ENCODE data around the gene PAX2.

Gene PAX2

DNA sequence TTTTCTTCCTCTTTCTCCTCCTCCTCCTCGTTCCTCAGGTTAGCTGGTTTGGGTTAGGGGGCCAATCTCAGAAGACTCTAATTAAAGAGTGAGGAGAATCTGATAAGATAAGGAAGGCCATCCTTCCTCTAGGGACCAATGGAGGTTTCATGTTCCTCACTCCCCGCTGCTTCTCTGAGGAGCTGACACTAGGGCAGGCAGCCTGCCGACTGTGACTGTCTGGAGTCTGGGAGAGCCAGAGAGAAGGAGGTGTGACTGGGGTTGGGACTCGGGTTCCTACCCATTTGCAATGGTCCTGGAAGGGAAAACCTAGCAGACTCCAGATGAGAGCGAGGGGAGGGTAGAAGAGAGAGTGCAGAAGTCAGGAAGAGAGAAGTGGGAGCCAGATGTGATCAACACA lies 15.3 kb downstream of the PAX2 start:
- ATAC-seq: no peak

DNA sequence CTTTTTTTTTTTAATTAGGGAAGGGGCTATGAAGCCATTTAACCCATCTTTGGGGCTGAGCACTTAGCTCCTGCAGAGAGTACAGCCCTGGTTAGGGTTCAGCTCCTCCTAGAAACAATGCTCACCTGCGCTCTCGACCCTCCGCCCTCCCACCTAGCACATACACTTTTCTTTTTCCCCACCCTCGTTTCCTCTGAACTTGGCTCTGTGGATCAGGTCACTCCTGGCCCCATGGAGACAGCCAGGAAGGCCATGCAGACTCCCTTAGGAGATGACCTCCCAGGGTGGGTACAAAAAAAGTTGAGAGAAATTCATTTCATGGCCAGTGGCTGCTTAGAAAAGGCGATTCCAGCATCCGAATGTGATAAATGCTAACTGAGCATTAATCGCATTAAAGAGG lies 15.8 kb downstream of the PAX2 start:
- no peak for ATAC-seq

DNA sequence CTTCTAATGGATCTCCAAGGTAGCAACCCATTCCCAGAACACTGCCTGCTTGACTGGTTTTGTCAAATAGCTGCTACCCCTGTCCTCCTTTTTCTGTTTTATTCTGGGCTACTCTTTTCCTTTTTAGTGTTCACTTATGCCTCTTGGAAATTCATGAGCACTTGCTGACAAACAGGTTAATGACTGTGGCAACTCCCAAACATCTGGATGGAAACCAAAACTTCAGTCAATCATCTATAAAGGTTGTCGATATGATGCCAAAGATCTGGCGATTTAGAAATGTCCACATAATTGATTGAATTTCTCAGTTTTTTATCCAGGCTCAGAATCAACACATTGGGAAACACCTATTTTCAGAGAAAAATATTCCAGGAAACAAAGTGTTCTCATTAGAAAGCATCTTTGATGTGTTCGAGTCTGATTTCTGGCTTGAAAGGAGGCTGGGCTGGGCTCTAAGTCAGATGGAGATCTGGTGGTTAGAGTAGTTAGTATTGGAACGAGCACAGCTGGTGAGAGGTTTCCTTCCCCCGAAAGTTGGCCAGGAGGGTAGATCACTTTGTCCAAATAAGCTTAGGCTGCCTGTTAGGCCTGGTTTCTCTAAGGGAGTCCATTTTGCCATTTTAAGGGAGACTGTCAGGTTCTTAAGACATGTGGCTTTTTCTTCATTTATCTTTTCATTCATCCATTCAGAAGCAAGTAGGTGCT lies 17.8 kb downstream of the PAX2 start:
- no peak for ATAC-seq

DNA sequence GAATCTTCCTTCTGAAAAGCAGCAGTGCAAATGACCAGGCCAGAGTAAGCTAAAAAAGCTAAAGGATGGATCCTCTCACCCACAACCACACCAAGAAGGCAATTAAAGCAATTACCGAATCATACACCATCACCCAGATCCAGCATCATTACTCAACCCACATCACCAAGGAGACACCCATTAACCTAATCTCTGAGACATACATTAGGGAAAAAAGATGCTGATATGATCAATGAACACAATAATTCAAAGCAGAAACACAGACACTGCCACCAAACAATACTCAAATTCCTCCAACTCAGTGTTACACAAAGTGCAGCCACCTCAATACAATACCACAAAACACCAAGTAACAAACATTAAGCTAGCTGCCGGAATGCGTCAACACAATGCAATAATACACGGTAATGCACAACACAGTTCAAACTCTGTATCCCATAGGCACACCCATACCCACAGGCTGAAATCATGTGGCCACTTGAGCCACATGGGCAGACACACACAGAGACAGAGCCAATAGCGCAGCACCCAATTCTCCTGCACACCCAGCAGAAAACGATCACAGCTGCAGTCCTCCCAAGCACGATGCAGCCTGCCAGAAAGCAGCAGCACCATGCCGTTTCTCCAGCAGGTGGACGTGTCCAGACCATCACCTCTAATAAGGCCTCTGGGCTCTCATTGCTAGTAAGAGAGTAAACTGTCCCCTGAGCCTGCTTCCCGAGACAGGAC lies 21.5 kb downstream of the PAX2 start:
- ATAC-seq: no peak

DNA sequence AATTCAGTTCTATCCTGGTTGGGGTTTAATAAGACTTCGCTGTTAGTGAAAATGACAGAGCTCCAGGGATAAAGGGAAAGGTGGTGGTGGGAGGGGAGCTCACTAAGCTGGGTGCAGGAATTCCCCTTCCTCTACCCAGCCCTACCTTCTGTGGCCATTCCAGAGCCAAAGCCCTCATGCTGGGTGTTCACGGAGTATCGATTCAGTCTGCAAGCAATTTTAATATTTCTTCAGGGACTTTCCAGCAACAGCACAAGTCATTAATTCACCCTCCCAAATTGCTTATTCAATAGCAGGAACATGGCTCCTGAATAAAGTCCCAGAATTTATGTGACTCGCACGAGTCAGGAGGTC lies 22.0 kb downstream of the PAX2 start:
- ATAC-seq: no peak

DNA sequence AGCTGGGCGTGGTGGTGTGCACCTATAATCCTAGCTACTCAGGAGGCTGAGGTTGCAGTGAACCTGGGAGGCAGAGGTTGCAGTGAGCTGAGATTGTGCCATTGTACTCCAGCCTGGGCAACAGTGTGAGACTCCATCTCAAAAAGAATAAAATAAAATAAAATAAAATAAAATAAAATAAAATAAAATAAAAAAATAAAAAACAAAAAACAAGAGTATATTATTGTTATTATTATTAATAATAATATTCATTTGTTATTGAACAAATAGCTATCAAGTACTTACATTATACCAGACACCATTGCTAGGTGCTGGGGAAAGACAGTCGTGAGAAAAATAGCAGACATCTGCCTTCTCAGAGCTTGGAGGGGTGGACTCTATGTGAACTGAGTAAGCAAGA lies 24.1 kb downstream of the PAX2 start:
- ATAC-seq: no peak

DNA sequence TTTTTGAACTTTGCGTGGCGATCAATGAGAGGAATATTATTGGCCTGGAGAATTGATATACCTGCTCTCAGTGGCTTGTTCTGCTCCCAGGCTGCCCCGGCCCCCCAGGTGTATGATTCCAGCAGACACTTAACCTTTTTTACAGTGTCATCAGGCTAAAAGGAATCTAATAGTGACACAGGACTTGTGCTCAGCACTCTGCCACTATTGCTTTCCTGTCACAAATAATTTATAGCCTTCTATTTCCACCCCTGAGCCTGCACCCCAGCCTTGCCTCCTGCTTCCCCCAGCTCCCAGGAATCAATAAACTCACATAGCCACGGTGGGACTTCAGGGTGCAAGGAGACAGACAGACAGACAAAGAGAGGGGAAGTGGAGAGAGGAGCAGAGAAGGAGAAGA lies 28.3 kb downstream of the PAX2 start:
- ATAC-seq: no peak

DNA sequence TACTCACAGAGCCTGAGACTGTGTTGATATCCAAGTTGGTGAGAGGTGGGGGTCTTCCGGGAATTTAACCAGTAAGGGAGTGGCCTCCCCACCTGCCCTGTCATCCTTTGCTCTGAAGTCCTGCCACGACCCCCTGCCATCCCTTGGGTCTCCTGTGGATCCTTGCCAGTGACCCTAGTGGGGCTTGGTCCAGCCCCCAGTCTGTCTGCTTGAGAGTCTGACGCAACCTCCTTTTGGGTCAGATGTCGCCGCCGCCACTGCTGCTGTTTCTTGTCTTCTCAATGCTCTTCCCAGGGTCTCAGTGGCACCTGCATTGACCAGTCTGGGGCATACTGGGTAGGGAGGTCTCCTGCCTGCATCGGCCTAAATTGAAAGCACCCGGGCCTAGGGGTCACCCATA lies 28.8 kb downstream of the PAX2 start:
- ATAC-seq: no peak

DNA sequence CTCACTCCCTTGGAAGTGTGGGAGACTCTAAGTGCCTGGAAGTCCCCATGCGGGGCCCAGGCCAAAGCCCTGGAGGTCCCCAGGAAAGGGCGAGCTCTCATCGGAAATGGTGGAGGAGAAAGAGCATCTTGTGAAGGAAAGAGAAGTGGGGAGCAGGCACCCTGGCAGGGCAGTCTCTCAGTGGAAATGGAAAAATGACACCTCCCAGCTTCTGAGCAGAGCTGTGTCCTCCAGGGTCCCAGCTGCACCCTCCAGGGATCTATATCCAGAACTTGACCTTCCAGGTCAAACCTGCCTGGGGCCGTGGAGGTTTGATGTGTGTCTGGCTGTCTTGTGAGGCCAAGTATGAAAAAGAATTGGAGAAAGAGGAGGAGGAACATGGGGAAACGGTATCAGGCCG lies 29.5 kb downstream of the PAX2 start:
- ATAC-seq: no peak

DNA sequence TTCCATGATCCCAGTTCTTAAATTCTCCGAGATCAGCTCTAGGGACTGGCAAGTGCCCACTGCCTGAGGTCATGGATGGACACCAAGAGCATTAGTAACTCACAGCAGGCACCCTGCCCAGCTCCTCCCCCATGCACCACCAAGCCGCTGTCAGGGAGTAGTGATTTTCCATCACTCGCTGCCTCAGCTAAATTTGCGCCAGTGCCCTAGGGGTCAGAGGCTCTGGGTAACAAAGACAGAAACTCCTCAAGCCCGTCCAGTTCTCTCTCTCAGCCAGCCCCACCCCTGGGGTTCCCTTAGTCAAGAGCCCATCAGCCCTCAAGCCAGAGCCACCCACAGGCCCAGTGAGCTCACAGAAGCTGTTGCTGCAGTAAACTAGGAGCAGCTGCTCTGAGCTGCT lies 30.0 kb downstream of the PAX2 start:
- no peak for ATAC-seq

DNA sequence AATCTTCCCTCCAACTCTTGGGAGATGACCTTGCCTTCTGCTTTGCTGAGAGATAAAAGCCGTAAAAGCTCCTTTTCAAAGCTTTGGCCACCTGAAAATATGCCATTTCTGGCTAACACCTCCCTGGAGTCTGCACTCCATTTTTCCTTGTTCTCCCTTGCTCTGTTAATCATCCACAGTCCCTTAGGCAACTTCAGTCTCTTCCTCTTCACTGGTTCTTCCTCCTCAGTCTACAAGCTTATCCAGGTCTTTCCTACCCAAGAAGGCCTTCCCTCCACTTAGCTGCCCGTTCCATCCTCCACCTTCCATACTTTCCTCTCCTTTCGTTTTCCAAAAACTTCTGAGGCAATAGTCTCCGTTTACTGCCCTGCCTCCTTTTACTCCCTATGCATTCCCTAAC lies 30.5 kb downstream of the PAX2 start:
- ATAC-seq: no peak

DNA sequence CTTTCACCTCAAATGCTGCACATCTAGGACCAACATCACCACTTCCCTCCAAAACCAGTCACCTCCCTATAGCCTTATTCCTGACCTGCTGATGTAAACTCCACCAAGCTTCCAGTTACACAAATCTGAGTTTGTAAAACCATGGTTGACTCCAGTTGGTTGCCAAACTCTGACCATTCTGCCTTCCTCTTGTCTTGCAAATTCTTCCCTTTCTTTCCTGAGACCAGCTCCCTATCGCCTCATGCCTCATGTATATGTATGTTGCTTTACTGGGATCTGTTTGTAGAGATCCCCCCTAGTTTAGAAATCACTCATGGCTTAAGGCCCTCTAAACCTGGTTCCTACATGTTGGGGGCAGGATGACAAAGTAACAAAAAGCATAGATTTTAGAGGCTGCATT lies 31.3 kb downstream of the PAX2 start:
- no peak for ATAC-seq

DNA sequence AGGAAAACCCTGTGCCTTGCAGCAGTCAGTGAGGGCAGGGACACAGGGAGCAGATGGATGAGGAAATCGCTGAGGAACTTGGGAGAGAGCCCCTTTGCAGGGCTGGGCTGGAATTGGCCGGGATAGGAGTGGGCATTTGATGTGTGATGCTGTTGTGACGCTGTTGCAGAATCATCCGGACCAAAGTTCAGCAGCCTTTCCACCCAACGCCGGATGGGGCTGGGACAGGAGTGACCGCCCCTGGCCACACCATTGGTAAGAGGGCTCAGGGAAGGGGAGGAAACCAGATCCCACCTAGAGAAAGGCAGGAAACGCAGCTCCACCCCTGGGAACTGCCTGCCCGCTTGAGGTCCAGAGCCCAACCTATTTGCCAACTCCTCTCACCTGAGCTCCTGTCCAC lies 33.9 kb downstream of the PAX2 start:
- no peak for ATAC-seq

DNA sequence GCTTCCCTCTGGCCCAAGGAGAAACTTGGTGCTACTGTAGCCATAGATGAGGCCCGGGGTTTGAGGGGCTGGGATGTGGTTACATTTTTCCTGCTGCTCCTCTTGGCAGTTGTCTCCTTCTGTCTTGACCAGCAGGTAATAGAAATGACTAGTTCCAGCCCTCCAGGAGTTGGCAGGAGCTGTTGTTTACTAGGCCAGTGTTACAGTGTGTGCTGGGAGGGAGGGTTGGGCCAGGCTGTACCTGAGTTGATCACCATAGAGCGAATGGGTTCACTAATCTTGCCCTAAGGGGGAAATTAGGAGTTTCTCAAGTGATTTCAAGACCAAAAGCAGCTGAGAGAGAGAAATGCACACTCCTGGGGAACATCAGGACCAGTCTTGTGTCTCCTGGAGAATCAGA lies 34.9 kb downstream of the PAX2 start:
- ATAC-seq: no peak

DNA sequence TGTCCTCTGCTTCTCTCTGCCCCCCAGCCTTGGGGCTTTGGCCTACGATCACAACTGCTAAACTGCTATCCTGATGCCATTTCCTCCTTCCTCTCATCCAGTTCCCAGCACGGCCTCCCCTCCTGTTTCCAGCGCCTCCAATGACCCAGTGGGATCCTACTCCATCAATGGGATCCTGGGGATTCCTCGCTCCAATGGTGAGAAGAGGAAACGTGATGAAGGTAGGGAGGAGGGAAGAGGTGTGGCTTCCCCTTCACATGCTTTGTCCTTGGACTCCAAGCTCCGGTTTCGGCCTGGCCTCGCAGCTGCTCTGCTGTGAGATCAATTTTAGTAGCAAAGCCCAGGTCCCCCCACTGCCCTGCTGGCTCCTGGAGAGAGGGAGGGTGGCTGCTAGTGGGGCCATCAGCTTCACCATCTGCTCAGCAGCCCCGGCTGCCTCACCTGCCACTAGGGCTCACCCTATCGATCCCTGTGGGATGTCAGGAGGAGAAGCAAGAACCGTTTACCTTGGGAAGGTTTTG lies 35.8 kb downstream of the PAX2 start:
- no peak for ATAC-seq

DNA sequence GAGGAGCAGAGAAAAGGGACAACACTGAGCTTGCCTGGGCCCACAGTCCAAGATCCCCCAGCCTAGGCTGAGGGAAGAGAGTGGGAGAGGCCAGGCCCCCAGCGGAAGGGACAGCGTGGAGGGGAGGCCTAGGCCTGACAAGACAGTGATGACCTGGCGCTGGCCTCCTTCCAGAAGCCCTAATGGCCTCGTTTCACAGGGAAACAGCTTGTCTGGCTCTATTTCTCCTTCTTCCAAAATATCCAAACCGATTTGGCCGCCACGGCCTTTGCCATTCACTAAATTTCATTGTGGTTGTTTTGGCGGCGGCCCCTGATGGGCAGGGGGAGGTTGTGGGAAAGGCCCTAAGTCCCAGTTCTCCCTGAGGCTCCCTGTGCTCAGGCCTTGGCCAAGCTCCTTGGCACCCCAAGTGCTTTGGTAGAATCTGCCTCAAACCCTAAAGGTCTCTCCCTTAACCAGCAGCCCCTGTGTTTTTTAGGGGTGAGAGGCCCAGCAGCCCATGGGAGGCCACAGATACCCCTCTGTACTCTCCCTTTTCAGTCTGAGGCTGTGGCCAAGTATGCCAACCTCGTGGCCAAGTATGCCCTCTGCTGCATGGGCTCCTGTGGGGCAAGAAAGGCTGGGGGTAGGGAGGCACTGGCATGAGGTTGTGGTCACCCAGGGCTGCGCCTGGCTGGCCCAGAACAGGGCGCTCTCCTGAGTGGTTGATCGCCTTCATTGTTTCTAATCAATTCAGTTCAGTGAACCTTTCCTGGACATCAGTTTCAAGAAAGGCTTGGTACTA lies 37.3 kb downstream of the PAX2 start:
- no peak for ATAC-seq

DNA sequence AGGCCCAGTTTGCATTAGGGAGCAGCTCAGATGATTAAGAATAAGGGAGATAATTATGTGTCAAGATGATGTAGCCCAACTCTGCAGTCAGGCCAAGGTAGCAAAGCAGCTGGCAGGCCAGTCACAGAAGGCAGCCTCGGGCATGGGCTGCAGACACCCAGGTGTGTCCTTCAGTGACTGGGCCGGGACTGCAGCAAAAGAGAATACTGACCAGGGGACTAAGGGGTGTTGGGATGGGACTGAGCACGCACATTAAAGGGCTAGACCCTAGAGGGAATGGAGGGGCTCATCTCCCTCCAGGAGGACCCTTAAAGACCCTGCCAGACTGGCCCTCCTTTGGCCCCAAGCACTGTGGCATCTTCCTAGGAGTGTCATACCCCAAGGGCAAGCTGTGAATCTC lies 38.7 kb downstream of the PAX2 start:
- no peak for ATAC-seq

DNA sequence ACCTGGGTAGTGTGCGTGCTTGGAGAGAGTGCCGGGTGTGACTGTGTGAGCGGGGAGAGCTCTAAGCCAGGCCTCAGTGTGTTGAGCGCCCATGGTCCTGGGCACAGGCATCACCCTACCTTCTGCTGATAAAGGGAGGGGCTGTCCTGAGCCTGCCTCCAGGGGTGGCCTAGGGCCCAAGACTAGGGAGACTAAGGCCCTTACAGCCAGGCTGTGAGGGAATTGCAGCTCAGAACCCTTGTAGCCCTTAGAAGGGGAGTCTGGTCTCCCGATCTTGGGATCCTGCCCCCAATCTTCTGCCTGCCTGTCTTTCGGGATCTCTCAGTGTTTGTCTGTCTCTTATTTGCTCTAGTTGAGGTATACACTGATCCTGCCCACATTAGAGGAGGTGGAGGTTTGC lies 41.2 kb downstream of the PAX2 start:
- ATAC-seq: no peak

DNA sequence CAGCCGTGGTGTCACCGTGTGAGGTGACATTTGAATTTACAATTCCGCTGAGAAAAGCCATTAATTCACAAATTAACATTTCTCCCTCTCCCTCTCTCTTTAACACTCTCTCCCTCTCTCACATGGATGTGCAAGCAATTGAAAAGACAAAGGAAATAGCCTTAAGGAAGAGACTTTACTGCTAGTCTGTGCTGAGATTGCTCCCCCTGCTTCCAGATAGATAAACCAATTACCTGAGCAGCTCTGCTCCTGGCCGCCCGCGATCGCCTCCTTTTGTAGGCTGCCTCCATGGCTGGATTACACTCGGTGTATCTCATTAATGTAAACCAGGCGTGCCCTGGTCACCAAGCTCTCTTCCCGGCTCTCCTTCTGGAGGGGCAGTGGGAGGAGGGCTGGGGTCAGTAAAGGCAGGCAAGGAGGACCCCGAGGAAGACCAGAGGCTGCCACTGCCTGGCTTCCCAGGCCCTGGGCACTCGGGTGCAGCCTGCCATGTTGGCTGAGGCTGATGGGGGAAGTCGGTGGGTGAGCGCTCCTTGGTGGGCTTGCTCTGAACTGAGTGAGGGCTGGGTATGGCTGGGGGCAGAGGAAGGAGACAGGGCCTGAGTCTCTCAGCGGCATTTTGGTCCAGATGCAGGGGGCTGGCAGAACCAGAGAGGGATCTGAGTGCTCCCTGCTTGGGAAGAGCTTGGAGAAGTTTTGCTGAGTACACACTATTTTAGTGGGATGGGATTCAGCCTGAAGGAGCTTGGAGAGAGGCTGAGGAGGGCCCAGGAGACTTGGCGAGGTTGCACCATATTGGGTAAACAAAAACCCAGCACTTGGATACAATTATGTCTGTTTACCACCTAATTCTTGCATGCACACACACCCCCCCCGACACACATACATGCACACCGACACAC lies 42.9 kb downstream of the PAX2 start:
- no peak for ATAC-seq

DNA sequence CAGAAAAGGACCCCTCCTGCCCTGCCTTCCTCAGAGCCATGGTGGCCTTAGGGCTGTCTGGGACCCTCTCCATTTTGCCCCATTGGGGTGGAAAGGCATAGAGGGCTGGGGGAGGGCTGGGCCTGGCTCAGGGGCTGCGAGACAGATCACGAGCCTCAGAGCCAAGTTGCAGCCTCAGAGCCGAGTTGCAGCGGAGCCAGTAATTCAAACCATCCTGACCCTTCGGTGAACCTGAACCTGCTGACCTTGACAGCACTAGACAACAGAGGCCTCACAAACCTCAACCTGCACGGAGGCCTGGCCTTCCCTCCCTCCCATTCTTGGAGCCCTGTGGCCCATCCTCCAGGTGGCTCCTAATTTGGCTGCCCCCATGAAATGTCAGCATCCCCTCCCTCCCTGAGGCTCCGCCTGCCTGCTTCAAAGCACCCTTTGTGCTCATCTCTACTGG lies 45.4 kb downstream of the PAX2 start:
- no peak for ATAC-seq

DNA sequence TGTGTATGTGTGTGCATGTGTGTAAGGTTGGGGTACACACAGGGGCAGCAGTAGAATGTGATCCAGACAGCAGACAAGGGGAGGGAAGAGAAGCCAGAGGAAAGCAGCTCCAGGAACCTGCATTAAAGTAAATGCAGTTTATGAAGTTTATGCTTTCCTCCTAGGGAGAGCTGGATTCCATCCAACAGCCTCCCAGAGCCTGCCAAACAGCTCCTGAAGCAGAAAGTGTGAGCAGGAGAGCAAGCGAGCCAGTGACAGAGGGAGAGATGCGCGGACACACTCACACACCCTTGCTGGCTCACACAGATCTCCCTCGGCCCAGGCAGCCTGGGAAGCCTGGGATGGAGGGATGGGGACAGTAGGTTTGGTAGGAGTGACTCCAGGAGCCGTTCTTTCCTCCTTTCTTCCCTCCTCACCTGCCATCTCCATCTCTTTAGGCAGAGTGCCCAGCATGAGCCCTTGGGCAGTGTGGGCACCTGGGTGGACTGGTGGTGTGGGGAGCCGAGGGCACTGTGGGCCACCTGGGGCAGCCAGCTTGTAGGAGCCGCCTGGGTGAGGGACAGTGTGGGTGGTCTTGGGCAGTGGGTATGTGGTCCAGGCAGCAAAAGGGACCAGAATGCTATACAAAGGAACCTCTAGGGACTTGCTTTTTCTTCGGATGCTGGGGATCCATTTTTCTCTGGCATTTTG lies 46.1 kb downstream of the PAX2 start:
- no peak for ATAC-seq

DNA sequence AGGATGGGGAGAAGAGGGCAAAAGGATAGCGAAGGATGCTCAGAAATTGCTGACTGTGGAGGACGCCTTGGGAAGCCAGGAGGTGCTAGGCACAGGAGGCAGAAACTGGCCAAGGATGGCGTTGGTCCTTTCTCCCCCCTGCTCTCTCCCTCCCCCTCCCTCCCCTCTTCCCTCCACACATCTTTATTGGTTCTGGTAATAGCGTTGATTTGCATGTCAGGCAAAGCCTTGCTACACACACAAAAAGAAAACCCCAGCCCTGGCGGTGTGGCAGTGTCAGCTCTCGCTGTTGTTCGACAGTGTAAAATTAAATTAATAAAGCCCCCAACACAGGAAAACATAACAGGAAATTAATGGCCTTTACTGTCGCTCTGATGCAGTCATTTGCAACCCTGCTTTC lies 47.2 kb downstream of the PAX2 start:
- ATAC-seq: no peak

All from activated CD4-positive, CD25-positive, alpha-beta regulatory T cell treated with anti-CD3 and anti-CD28 coated beads, Interleukin-2, amount 50 U/mL, for 24 hours (primary cell).